Upper lobe of left lung (tissue), 6 donors: ENCODE results near the gene UCHL3. TPM values are rescaled to one million over a fixed set of nuclear protein-coding genes. Genes with fewer than 3 reads are reported as not detected.

Source experiments
- ATAC-seq, 2 donors: fragments of 200-7000 bp; cut with Tn5 transposase; one replicate each; pipeline ENCODE4 v1.9.1; 2022; ENCODE audit warnings: mild to moderate bottlenecking in 2 of 2, moderate library complexity in 2 of 2; ENCODE audit not compliant: low FRiP score in 2 of 2
- DNase-seq, 2 donors: peaks; one replicate each; pipeline ENCODE4 v3.0.0-alpha.2; 2019 to 2020
- H3K27ac ChIP-seq, 4 donors: fragments of 200-600 bp; sonication (generic); one replicate each; pipeline ENCODE4 v1.5.1; 2016 to 2019
- H3K27me3 ChIP-seq, 4 donors: fragments of 200-600 bp; sonication (generic); one replicate each; pipeline ENCODE4 v1.5.1; 2017 to 2019
- H3K36me3 ChIP-seq, 4 donors: fragments of 200-600 bp; sonication (generic); one replicate each; pipeline ENCODE4 v1.5.1; 2016 to 2019
- H3K4me1 ChIP-seq, 4 donors: fragments of 200-600 bp; sonication (generic); one replicate each; pipeline ENCODE4 v1.5.1; 2018 to 2019
- H3K4me3 ChIP-seq, 4 donors: fragments of 200-600 bp; sonication (generic); one replicate each; pipeline ENCODE4 v1.5.1; 2017 to 2019; ENCODE audit warnings: mild to moderate bottlenecking in 2 of 4, moderate library complexity in 1 of 4
- H3K9me3 ChIP-seq, 4 donors: fragments of 200-600 bp; sonication (generic); one replicate each; pipeline ENCODE4 v1.5.1; 2018 to 2019
- CTCF ChIP-seq, 6 experiments: fragments of 450-650 bp in 4 of 6; fragments of 200-600 bp in 2 of 6; sonication (generic) in 2 of 6; IDR thresholded peaks; one replicate each; pipeline ENCODE4 v1.5.1; 2016 to 2019; ENCODE audit warnings: antibody characterized with exemption in 6 of 6
- EP300 ChIP-seq, 4 donors: sonication (generic); formaldehyde crosslinking; IDR thresholded peaks; one replicate each; pipeline ENCODE4 v1.5.1; 2017; ENCODE audit warnings: antibody characterized with exemption in 4 of 4, control low read depth in 2 of 4
- POLR2A ChIP-seq, 4 donors: fragments of 450-650 bp; IDR thresholded peaks; one replicate each; pipeline ENCODE4 v1.5.1; 2016 to 2017; ENCODE audit warnings: antibody characterized with exemption in 4 of 4, mild to moderate bottlenecking in 2 of 4
- POLR2AphosphoS5 ChIP-seq, 2 donors: sonication (generic); formaldehyde crosslinking; IDR thresholded peaks; one replicate each; pipeline ENCODE4 v1.5.1; 2017; ENCODE audit warnings: antibody characterized with exemption in 2 of 2
- WGBS, 2 donors: methylation state at CpG; one replicate each; pipeline ENCODE4 v1.1.5; 2017 to 2018; 5-methylcytosine and 5-hydroxymethylcytosine counted together
- total RNA-seq, 6 donors: library from RNA; depleted of rRNA in 4 of 6; stranded (reverse); fragments of >200 nt in 4 of 6; gene quantifications; one replicate each; pipeline versions ENCODE4 v1.1.0 to v1.2.1, GENCODE V29; 2016 to 2021
- donor health status: DM: no; HTN: no; CAD: no; lungs with moderate emphysema.
- donor health status: DM: no; HTN: yes; CAD: no; lungs with severe emphysema.

Gene UCHL3
- total RNA-seq, 6 donors from 2014 or later = 6.3 to 20.7 (median 11.0) TPM

- no peaks in the 10 kb centered on the region for H3K9me3 ChIP-seq
- H3K4me3 ChIP-seq = no peak overlapping the region
- no peak overlapping the region for H3K27ac ChIP-seq
- TF ChIP-seq CTCF (IDR thresholded peaks at IDR 0.05) = no peak
- no peak for TF ChIP-seq EP300 (IDR thresholded peaks at IDR 0.05)
- no peak for TF ChIP-seq POLR2A (IDR thresholded peaks at IDR 0.05)
- TF ChIP-seq POLR2AphosphoS5 (IDR thresholded peaks at IDR 0.05) = no peak
- ATAC-seq = no peak
- peaks cover 0 to 2% (median 0%) of the 10 kb centered on the region in 4 donors for H3K36me3 ChIP-seq
- DNase-seq = no peak
- H3K4me1 ChIP-seq = no peaks in the 10 kb centered on the region
- H3K27me3 ChIP-seq = no peaks in the 10 kb centered on the region
- WGBS, 2 donors = 84 to 86% methylated on average over 2 of the region's 2 CpGs
Observed at GRCh38 chr13:75612354-75612753, 62.8 kb downstream of the UCHL3 start.

GRCh38 chr13:75617230-75617629, 67.6 kb downstream of the UCHL3 start:
- WGBS, 2 donors = 14% methylated on average over 1 of the region's 1 CpG; no CpG with 5 or more reads in 1 of the 2 donors
- Histone ChIP-seq H3K4me1 (no peaks in the 10 kb centered on the region), H3K27me3 (no peaks in the 10 kb centered on the region), H3K9me3 (no peaks in the 10 kb centered on the region), H3K36me3 (peaks cover 0 to 2% (median 0%) of the 10 kb centered on the region in 4 donors), H3K4me3 (no peak overlapping the region), H3K27ac (no peak overlapping the region)
- ATAC-seq (no peak), DNase-seq (no peak)
- TF ChIP-seq POLR2AphosphoS5 (IDR thresholded peaks at IDR 0.05) (no peak), POLR2A (IDR thresholded peaks at IDR 0.05) (no peak), EP300 (IDR thresholded peaks at IDR 0.05) (no peak), CTCF (IDR thresholded peaks at IDR 0.05) (no peak)

- ATAC-seq = no peak
- Histone ChIP-seq H3K9me3 (no peaks in the 10 kb centered on the region), H3K4me3 (no peak overlapping the region), H3K27ac (no peak overlapping the region), H3K4me1 (no peaks in the 10 kb centered on the region), H3K36me3 (peaks cover 0 to 2% (median 0%) of the 10 kb centered on the region in 4 donors), H3K27me3 (no peaks in the 10 kb centered on the region)
- DNase-seq = no peak
- WGBS, 2 donors = 0% methylated on average over 1 of the region's 1 CpG
- TF ChIP-seq POLR2AphosphoS5 (IDR thresholded peaks at IDR 0.05) (no peak), CTCF (IDR thresholded peaks at IDR 0.05) (no peak), EP300 (IDR thresholded peaks at IDR 0.05) (no peak), POLR2A (IDR thresholded peaks at IDR 0.05) (no peak)
Observed at GRCh38 chr13:75618308-75618707, 68.7 kb downstream of the UCHL3 start.

- 66 to 71% methylated on average over 1 of the region's 1 CpG for WGBS, 2 donors
- TF ChIP-seq EP300 (IDR thresholded peaks at IDR 0.05) (no peak), POLR2A (IDR thresholded peaks at IDR 0.05) (no peak), POLR2AphosphoS5 (IDR thresholded peaks at IDR 0.05) (no peak), CTCF (IDR thresholded peaks at IDR 0.05) (no peak)
- no peak for DNase-seq
- ATAC-seq = no peak
- H3K27ac ChIP-seq = no peak overlapping the region
- H3K4me3 ChIP-seq = no peak overlapping the region
- no peaks in the 10 kb centered on the region for H3K27me3 ChIP-seq
- H3K36me3 ChIP-seq = peaks cover 0 to 2% (median 0%) of the 10 kb centered on the region in 4 donors
- no peaks in the 10 kb centered on the region for H3K9me3 ChIP-seq
- H3K4me1 ChIP-seq = no peaks in the 10 kb centered on the region
Observed at GRCh38 chr13:75620020-75620419, 70.4 kb downstream of the UCHL3 start.

GRCh38 chr13:75621147-75621546, 71.6 kb downstream of the UCHL3 start:
- ATAC-seq = no peak
- Histone ChIP-seq H3K4me3 (no peak overlapping the region), H3K4me1 (no peaks in the 10 kb centered on the region), H3K27me3 (no peaks in the 10 kb centered on the region), H3K27ac (no peak overlapping the region), H3K36me3 (peaks cover 0 to 2% (median 0%) of the 10 kb centered on the region in 4 donors), H3K9me3 (no peaks in the 10 kb centered on the region)
- 74 to 79% methylated on average over 2 of the region's 2 CpGs for WGBS, 2 donors
- DNase-seq = no peak
- TF ChIP-seq EP300 (IDR thresholded peaks at IDR 0.05) (no peak), POLR2A (IDR thresholded peaks at IDR 0.05) (no peak), POLR2AphosphoS5 (IDR thresholded peaks at IDR 0.05) (no peak), CTCF (IDR thresholded peaks at IDR 0.05) (no peak)
